ENCODE measurements around the gene SLC2A4RG.

Gene SLC2A4RG

GRCh38 chr20:63699466-63700198 lies 39.9 kb upstream of the SLC2A4RG start:
- H3K4me3 ChIP-seq (ENCODE audit: low read depth, low read length) = no peak overlapping the region

DNA sequence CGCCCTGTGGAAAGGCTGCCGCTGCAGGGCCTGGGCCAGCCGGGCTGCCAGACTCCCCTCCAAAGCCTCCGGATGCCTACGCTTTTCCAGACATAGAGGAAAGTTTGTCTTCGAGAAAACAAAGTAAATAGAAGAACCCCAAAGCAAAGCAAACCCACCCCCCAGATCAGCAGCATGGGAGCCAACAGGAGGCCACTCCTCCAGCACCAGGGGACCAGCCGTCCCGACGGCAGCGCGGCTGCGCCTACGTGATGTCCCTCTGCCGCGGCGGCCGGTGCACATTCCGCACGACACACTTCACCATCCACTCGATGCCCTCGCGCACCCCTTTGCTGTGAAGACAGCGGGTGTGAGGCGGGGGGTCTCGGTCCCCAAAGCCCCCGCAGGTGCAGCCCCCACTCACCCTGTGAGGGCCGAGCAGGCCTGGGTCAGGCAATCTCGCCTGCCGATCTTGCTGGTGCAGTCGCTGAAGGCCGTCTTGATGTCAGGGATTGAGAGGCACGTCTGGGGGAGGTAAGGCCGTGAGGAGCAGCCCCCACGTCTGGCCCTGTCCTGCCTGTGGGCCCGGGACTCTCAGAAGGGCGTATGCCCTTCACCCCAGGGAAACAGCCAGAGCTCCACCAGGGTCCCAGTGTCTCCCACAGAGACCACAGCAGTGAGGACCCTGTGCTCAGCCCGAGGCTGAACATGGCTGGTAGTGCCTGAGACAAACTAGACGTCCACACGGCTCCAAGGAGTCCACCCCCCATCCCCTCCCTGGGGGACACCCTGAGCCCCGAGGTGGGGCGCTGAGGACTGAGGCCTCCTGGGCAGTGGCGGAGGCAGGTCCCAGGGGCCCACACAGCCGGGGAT lies 39.2 kb upstream of the SLC2A4RG start:
- no peak overlapping the region for H3K4me3 ChIP-seq (ENCODE audit: low read depth, low read length)

- no peak overlapping the region for H3K4me3 ChIP-seq (ENCODE audit: low read depth, low read length)
Observed at GRCh38 chr20:63701051-63701328, 38.6 kb upstream of the SLC2A4RG start.

DNA sequence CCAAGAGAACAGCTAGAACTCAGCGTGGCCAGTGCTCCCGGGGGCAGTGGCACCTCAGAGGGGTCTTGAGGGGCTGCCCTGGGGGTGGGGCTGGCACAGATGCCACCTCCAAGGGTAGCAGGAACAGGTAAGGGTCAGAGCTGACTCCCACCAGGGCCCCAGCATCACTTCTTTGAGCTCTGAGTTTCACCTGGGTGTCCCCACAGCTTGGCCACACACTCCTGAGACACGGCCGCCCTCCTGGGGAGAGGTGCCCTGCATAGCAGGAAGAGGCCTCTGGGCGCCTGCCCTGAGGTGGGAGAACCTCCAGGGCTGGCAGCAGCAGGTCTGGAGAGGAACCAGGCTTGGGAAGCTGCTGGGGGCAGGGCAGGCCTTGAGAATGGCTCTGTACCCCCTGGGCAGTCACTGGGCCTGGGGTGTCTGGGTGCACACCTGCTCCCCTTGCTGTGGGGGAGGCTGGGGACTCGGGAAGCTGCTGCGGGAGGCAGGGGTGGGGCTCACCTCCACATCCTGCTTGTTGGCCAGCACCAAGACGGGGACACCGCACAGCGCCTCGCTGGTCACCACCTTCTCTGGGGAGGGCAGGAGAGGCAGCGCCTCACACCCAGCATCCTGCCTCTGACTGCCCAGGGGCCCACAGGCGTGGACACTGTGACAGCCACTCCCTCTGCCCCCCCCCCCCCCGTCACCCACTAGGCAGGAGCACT lies 38.1 kb upstream of the SLC2A4RG start:
- no peak overlapping the region for H3K4me3 ChIP-seq (ENCODE audit: low read depth, low read length)

DNA sequence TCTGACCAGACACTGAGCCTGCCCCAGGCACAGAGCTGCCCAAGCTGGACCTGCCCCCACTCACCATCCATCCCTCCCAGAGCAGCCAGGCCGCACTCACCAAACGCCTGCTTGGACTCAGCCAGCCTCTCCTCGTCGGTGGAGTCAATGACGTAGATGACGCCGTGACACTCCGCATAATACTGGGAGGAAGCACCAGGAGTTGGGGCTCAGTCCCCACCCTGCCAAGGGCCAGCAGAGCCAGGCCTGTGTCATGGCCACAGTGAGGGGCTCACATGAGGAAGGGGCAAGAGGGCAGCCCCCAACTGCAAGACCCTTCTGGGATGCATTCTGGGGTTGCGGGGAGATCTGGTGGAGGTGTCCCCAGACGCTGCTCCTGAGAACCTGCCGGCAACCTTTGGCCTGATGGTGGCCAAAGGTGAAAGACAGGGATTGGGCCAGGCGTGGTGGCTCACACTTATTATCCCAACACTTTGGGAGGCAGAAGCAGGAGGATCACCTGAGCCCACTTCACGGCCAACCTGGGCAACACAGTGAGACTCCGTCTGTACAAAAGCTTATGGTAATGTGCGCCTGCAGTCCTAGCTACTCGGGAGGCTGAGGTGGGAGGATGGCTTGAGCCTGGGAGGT lies 37.4 kb upstream of the SLC2A4RG start:
- no peak overlapping the region for H3K4me3 ChIP-seq (ENCODE audit: low read depth, low read length)

DNA sequence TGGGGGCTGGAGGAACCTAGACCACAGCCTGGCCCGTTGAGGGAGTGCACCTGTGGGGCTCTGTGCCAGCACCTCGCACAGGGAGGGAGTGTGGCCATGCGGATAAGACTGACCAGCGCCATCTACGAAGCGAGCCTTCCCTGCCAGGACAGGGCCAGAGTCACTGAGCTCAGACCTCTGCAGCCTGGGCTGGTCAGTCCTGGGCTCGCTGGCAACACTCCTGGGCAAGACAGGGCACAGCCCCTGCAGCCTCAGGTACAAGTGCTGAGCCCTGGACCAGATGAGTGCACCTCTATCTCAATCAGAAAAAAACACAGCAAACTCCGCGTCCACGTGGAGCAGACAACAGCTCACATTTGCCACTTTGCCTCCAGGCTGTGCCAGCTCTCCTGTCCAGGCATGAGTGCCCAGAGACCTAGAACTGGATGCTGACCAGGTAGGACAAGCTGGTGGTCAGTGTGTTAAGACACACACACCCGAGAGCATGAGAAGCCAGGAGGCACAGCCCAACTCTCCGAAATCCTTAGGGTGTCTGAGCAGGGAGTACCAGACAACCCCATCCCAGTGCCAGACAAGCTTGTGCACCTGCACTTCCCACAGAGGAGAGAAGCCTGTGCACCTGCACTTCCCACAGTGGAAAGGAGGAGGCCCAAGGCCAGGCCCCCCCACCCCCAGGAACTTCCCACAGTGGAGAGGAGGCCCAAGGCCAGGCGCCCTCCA lies 36.7 kb upstream of the SLC2A4RG start:
- H3K4me3 ChIP-seq (ENCODE audit: low read depth, low read length) = no peak overlapping the region

DNA sequence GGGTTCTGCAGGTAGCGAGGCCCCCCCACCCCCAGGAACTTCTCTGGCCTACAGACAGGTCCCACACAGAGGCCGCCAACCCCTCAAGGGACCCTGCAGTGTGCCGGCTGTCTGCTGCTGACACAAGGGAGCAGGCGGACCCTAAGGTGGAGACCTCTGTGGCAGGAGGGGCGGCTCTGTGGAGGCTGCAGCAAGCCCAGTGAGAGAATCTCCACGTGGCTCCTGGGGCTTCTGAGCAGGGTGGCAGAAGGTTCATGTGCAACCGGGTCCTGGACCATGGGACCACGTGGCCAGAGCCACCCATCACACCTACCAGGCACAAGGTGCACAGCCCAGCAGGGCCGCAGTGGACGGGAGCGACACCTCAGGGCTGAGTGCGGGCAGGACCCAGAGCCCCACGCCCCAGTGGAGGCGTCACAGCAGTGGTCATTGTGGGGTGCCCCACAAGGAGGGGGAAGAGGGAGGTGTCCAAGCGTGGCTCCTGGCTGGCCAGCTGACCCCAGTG lies 36.1 kb upstream of the SLC2A4RG start:
- no peak overlapping the region for H3K4me3 ChIP-seq (ENCODE audit: low read depth, low read length)

- H3K4me3 ChIP-seq (ENCODE audit: low read depth, low read length) = no peak overlapping the region
Observed at GRCh38 chr20:63703976-63704748, 35.4 kb upstream of the SLC2A4RG start.

- H3K4me3 ChIP-seq (ENCODE audit: low read depth, low read length) = no peak overlapping the region
Observed at GRCh38 chr20:63704749-63705117, 34.8 kb upstream of the SLC2A4RG start.

- H3K4me3 ChIP-seq (ENCODE audit: low read depth, low read length) = no peak overlapping the region
Observed at GRCh38 chr20:63705232-63706026, 34.1 kb upstream of the SLC2A4RG start.

DNA sequence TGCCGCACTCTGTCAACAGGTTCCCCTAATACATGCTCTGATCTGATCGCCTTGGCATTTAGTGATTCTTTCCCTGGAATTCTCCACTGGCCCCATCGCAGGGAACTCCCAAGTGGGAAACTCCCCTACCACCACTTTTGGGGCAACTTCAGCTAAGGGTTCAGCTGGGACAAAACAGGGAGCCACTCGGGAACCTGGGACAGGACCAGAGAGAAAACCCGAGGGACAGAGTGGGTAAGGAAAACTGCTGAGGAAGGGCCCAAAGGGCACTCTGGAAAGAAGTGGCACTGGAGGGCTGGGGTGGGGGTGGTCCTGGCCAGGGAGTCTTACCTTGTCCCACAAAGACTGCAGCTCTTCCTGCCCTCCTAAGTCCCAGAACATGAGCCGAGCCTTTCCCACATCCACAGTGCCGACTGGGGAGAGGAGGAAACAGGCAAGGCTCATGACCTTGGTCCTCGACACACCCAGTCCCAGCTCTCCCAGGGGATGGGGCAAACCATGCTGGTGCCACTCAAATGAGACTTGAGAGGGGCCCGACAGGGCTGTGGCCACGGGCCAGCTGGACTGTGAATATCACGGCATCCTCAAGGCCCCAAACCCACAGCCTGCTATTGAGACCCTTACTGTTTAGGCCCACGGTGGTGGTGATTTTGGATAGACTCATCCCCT lies 33.4 kb upstream of the SLC2A4RG start:
- H3K4me3 ChIP-seq (ENCODE audit: low read depth, low read length) = no peak overlapping the region

DNA sequence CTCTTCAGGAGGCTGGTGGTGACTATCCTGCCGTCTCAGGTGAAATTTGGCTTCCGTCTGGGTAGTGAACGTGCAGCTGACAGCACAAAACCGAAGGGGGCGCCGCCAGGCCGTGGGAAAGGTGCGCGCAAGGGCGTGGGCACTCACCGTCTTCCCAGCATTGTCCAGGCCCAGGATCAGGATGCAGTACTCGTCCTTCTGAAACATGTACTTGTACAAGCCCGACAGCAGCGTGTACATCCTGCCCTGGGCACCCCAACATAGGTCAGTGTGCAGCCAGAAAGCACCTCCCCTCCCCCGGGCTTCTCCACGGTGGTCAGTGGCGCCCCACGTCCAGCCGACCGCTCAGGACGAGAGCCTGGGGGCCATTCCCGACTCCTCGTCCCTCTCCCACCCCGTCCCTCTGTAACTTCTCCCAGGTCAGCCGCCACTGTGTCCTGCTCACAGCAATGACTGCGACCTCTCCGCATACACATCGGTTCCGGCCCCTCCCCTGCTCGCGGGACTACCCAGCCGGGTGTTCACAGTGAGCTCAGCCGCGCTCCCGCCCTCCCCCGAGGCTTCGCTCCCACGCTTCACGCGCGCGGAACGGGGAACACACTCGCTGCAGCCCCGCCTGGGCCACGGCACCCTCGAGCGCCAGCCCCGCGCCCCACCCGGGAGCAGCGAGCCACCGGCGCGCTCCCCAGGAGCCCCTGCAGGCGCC lies 32.6 kb upstream of the SLC2A4RG start:
- peak overlapping the region; percentile 91 for H3K4me3 ChIP-seq (ENCODE audit: low read depth, low read length)

DNA sequence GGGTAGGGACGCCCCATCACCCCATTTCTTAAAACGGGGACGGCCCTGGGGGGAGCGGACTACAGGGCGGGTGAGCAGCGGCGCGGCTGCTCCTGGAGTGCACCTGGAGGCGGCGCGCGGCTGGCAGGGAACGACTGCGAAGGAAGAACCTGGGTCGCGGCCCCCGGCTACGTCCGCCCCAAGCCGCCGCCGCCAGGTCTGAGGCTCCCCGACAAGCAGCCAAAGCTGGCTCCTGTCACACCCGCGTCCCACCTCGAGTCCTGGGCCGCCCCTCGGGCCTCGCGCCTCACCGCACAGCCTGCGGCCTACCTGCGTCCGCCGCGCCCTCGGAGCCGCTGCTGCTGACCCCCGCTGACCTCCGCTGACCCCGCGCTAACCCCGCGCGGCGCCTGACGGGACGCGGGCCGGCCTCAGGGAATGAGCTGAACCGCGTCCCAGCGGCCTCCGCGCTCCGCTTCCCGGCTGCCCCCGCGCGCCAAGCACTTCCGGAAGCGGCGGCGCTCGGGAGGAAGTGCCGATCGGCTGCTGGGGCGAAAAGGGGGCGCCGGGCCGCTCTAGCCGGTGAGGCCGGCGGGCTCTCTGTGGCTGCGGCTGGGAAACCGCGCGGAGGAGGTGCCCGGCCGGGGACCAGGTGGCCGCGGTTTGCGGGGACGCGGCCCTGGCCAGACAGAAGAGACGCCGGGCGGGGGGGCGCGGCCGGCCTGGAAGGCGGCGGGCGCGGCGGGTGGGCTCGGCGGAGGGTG lies 31.8 kb upstream of the SLC2A4RG start, which contains the start of the genes ARFRP1 and ZGPAT:
Gene ARFRP1, minus strand, starts transcription at position 419 of the 743 bp plus-strand sequence. CDS start 885 bp downstream, outside the sequence.
Gene ZGPAT, plus strand, starts transcription at position 482 of the 743 bp plus-strand sequence. CDS start 542 bp downstream, outside the sequence.
- H3K4me3 ChIP-seq (ENCODE audit: low read depth, low read length) = peak within 1 kb of the TSS; percentile 91

GRCh38 chr20:63708301-63709148 lies 31.1 kb upstream of the SLC2A4RG start:
- peak overlapping the region; percentile 91 for H3K4me3 ChIP-seq (ENCODE audit: low read depth, low read length)

DNA sequence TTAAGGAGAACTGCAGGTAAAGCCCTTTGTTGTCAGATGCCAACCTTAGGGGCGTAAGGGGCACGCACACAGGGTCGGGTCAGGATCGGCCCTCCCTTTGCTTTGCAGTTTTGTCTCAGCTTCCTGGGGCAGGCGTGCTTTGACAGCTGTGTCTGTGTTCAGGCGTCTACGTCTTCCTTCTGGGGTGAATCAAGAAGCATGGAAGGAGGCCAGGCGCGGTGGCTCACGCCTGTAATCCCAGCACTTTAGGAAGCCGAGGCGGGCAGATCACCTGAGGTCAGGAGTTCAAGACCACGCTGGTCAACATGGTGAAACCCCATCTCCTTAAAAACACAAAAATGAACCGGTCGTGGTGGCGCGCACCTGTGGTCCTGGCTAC lies 30.4 kb upstream of the SLC2A4RG start:
- peak overlapping the region; percentile 91 for H3K4me3 ChIP-seq (ENCODE audit: low read depth, low read length)

- no peak overlapping the region for H3K4me3 ChIP-seq (ENCODE audit: low read depth, low read length)
Observed at GRCh38 chr20:63711085-63711645, 28.4 kb upstream of the SLC2A4RG start.

Data from iPS-11a (cell line).